Lower leg skin (tissue), 4 donors: ENCODE data around the gene CEBPA. TPM values are rescaled to one million over a fixed set of nuclear protein-coding genes. Genes with fewer than 3 reads are reported as not detected.
A peak's percentile ranks its signal among the peaks of the same experiment; 100 is the strongest.

Experiments
- DNase-seq, 2 donors: peaks; one replicate each; pipeline ENCODE4 v3.0.0-alpha.2; 2019; ENCODE audit warnings: low spot score in 2 of 2
- H3K4me3 ChIP-seq: fragments of 200-600 bp; sonication (generic); 2 replicates; pipeline ENCODE4 v1.5.1; 2017; ENCODE audit warnings: mild to moderate bottlenecking, low read depth; ENCODE audit not compliant: poor library complexity, severe bottlenecking
- CTCF ChIP-seq, 3 donors: fragments of 450-650 bp; IDR thresholded peaks; one replicate each; pipeline ENCODE4 v1.5.1; 2016; ENCODE audit warnings: antibody characterized with exemption in 3 of 3, mild to moderate bottlenecking in 3 of 3, moderate library complexity in 2 of 3
- POLR2A ChIP-seq, 2 donors: fragments of 450-650 bp; IDR thresholded peaks; one replicate each; pipeline ENCODE4 v1.6.1; 2016 to 2017; ENCODE audit warnings: antibody characterized with exemption in 2 of 2, mild to moderate bottlenecking in 1 of 2, moderate library complexity in 1 of 2
- WGBS, 2 donors: methylation state at CpG; one replicate each; pipeline ENCODE4 v1.1.5; 2018; 5-methylcytosine and 5-hydroxymethylcytosine counted together
- intact Hi-C: fragments of 100-400 bp; cut with DNase I; formaldehyde crosslinking; loops from one replicate; pipeline ENCODE4 v1.15.0; 2023; ENCODE audit warnings: low total_unique reads
- total RNA-seq, 4 donors: library from RNA; depleted of rRNA; stranded (reverse); fragments of >200 nt; gene quantifications; one replicate each; pipeline ENCODE4 v1.1.0, GENCODE V29; 2016

Gene CEBPA
- total RNA-seq, 4 donors from 2014 or later, result 228 to 297 (median 255) TPM

- H3K4me3 ChIP-seq, result no peak overlapping the region
- peak in 1 of 2 donors; percentile 67 for DNase-seq
- WGBS, 2 donors, result 63 to 73% methylated on average over 10 of the region's 10 CpGs
- TF ChIP-seq CTCF (IDR thresholded peaks at IDR 0.05) (no peak), POLR2A (IDR thresholded peaks at IDR 0.05) (no peak)
- intact Hi-C loops, result no loop called here
These were observed 45.0 kb upstream of the CEBPA start for GRCh38 chr19:33347300-33347699.

- TF ChIP-seq CTCF (IDR thresholded peaks at IDR 0.05) (no peak), POLR2A (IDR thresholded peaks at IDR 0.05) (no peak)
- DNase-seq, result no peak
- H3K4me3 ChIP-seq, result no peak overlapping the region
These were observed 44.3 kb upstream of the CEBPA start for GRCh38 chr19:33346665-33347064.

GRCh38 chr19:33345163-33345562 lies 42.8 kb upstream of the CEBPA start:
- intact Hi-C loops, result no loop called here
- no peak overlapping the region for H3K4me3 ChIP-seq
- TF ChIP-seq POLR2A (IDR thresholded peaks at IDR 0.05) (no peak), CTCF (IDR thresholded peaks at IDR 0.05) (no peak)
- 83 to 84% methylated on average over 6 of the region's 6 CpGs for WGBS, 2 donors
- DNase-seq, result no peak

More at GRCh38 chr19:33346665-33347064, 44.3 kb upstream of the CEBPA start:
- intact Hi-C loops, result no loop called here

GRCh38 chr19:33344573-33344925 lies 42.2 kb upstream of the CEBPA start:
- DNase-seq, result no peak
- TF ChIP-seq CTCF (IDR thresholded peaks at IDR 0.05) (no peak), POLR2A (IDR thresholded peaks at IDR 0.05) (no peak)
- no peak overlapping the region for H3K4me3 ChIP-seq
- intact Hi-C loops, result no loop called here
- WGBS, 2 donors, result 23 to 25% methylated on average over 4 of the region's 4 CpGs

GRCh38 chr19:33343859-33344572 lies 41.7 kb upstream of the CEBPA start:
- no peak for DNase-seq
- WGBS, 2 donors, result 14 to 17% methylated on average over 12 of the region's 12 CpGs
- intact Hi-C loops, result no loop called here
- H3K4me3 ChIP-seq, result no peak overlapping the region
- TF ChIP-seq CTCF (IDR thresholded peaks at IDR 0.05) (no peak), POLR2A (IDR thresholded peaks at IDR 0.05) (no peak)

GRCh38 chr19:33343301-33343700 lies 41.0 kb upstream of the CEBPA start:
- 62 to 68% methylated on average over 2 of the region's 2 CpGs for WGBS, 2 donors
- no peak for DNase-seq
- no peak overlapping the region for H3K4me3 ChIP-seq
- intact Hi-C loops, result no loop called here
- TF ChIP-seq CTCF (IDR thresholded peaks at IDR 0.05) (no peak), POLR2A (IDR thresholded peaks at IDR 0.05) (no peak)
